Activated CD4-positive, alpha-beta T cell treated with anti-CD3 and anti-CD28 coated beads, Interleukin-2, amount 50 U/mL, for 1 hour (primary cell): Measurements from ENCODE around the gene DHX35.
A peak's percentile ranks its signal among the peaks of the same experiment; 100 is the strongest.

Source experiments
- DNase-seq: peaks from one replicate; pipeline ENCODE4 v3.0.0-alpha.2; 2020

DHX35 gene

GRCh38 chr20:39036851-39037250 is 74.7 kb downstream of the DHX35 start:
- no peak for DNase-seq

- no peak for DNase-seq
These were observed 75.9 kb downstream of the DHX35 start for GRCh38 chr20:39038047-39038446.

- no peak for DNase-seq
These were observed 76.4 kb downstream of the DHX35 start for GRCh38 chr20:39038495-39038894.

- no peak for DNase-seq
These were observed 77.1 kb downstream of the DHX35 start for GRCh38 chr20:39039261-39039660.

GRCh38 chr20:39040116-39040515 is 78.0 kb downstream of the DHX35 start:
- DNase-seq, result no peak

GRCh38 chr20:39041067-39041466 is 78.9 kb downstream of the DHX35 start:
- DNase-seq, result no peak

- DNase-seq, result no peak
These were observed 80.4 kb downstream of the DHX35 start for GRCh38 chr20:39042279-39043150.

- DNase-seq, result no peak
These were observed 82.4 kb downstream of the DHX35 start for GRCh38 chr20:39044501-39044900.

GRCh38 chr20:39045676-39046075 is 83.5 kb downstream of the DHX35 start:
- no peak for DNase-seq

- no peak for DNase-seq
These were observed 85.4 kb downstream of the DHX35 start for GRCh38 chr20:39047417-39047985.

- DNase-seq, result peak; percentile 68
These were observed 86.0 kb downstream of the DHX35 start for GRCh38 chr20:39048000-39048696.

GRCh38 chr20:39049148-39049547 is 87.0 kb downstream of the DHX35 start:
- DNase-seq, result no peak

GRCh38 chr20:39049684-39050554 is 87.8 kb downstream of the DHX35 start:
- DNase-seq, result peak; percentile 75

- DNase-seq, result no peak
These were observed 88.4 kb downstream of the DHX35 start for GRCh38 chr20:39050555-39050902.

GRCh38 chr20:39052676-39053075 is 90.5 kb downstream of the DHX35 start:
- no peak for DNase-seq

GRCh38 chr20:39057143-39057542 is 95.0 kb downstream of the DHX35 start:
- no peak for DNase-seq

GRCh38 chr20:39057911-39058310 is 95.8 kb downstream of the DHX35 start:
- no peak for DNase-seq

- DNase-seq, result no peak
These were observed 96.9 kb downstream of the DHX35 start for GRCh38 chr20:39059036-39059435.

GRCh38 chr20:39066471-39067242 is 104.5 kb downstream of the DHX35 start:
- no peak for DNase-seq

GRCh38 chr20:39067526-39068216 is 105.5 kb downstream of the DHX35 start:
- DNase-seq, result no peak

GRCh38 chr20:39069976-39070375 is 107.8 kb downstream of the DHX35 start:
- DNase-seq, result no peak
